PC-3 (cell line): ENCODE results near the gene PBX4.

ENCODE experiments used
- CTCF ChIP-seq: fragments of 300-600 bp; sonication (generic); conservative IDR thresholded peaks from 2 replicates; pipeline ENCODE4 v1.5.1; 2017; ENCODE audit warnings: antibody characterized with exemption, low read depth, mild to moderate bottlenecking, low read length
- EZH2 ChIP-seq: fragments of 300-600 bp; sonication (generic); IDR thresholded peaks from one replicate; pipeline ENCODE4 v1.6.1; 2017; ENCODE audit warnings: antibody characterized with exemption, mild to moderate bottlenecking, low read length; ENCODE audit not compliant: unreplicated experiment
- EZH2phosphoT487 ChIP-seq: fragments of 300-600 bp; sonication (generic); IDR thresholded peaks from 2 replicates; pipeline ENCODE4 v1.6.1; 2018; ENCODE audit warnings: mild to moderate bottlenecking, antibody characterized with exemption, low read length, borderline replicate concordance

GRCh38 chr19:19527674-19528625, 90.5 kb downstream of the PBX4 start:
- TF ChIP-seq CTCF (no peak), EZH2 (no peak), EZH2phosphoT487 (no peak)
